ENCODE measurements around the gene TPST1. TPM values are rescaled to one million over a fixed set of nuclear protein-coding genes. Genes with fewer than 3 reads are reported as not detected.

Gene TPST1
- total and polyA plus RNA-seq, 9 of the 15 experiments (the other 6 are each of a cell fraction or from before 2014, with no cell fraction given): 0.15 to 2.2 (median 0.53) TPM

DNA sequence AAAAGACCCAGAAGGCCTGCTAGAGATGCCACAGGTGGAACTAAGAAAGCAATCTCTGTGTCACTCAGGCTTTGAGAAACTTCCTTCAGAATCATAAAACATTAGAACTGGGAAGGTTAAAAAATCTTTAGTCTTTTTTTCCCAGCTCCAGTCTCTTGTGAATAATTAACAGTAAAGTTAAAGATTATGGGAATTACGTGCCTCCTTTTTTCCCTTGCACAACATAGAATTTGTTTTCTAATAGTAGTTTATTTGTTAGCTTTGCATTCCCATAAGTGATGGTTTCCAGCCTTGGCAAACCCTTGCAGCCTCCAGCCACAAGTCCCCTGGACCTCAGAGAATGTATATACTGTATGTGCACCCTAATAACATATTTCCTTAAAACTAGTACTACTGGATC, 128.3 kb downstream of the TPST1 start (continued):
- TF ChIP-seq, protein P1, sequence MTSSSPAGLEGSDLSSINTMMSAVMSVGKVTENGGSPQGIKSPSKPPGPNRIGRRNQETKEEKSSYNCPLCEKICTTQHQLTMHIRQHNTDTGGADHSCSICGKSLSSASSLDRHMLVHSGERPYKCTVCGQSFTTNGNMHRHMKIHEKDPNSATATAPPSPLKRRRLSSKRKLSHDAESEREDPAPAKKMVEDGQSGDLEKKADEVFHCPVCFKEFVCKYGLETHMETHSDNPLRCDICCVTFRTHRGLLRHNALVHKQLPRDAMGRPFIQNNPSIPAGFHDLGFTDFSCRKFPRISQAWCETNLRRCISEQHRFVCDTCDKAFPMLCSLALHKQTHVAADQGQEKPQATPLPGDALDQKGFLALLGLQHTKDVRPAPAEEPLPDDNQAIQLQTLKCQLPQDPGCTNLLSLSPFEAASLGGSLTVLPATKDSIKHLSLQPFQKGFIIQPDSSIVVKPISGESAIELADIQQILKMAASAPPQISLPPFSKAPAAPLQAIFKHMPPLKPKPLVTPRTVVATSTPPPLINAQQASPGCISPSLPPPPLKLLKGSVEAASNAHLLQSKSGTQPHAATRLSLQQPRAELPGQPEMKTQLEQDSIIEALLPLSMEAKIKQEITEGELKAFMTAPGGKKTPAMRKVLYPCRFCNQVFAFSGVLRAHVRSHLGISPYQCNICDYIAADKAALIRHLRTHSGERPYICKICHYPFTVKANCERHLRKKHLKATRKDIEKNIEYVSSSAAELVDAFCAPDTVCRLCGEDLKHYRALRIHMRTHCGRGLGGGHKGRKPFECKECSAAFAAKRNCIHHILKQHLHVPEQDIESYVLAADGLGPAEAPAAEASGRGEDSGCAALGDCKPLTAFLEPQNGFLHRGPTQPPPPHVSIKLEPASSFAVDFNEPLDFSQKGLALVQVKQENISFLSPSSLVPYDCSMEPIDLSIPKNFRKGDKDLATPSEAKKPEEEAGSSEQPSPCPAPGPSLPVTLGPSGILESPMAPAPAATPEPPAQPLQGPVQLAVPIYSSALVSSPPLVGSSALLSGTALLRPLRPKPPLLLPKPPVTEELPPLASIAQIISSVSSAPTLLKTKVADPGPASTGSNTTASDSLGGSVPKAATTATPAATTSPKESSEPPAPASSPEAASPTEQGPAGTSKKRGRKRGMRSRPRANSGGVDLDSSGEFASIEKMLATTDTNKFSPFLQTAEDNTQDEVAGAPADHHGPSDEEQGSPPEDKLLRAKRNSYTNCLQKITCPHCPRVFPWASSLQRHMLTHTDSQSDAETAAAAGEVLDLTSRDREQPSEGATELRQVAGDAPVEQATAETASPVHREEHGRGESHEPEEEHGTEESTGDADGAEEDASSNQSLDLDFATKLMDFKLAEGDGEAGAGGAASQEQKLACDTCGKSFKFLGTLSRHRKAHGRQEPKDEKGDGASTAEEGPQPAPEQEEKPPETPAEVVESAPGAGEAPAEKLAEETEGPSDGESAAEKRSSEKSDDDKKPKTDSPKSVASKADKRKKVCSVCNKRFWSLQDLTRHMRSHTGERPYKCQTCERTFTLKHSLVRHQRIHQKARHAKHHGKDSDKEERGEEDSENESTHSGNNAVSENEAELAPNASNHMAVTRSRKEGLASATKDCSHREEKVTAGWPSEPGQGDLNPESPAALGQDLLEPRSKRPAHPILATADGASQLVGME (CRISPR knock-in tag; IDR thresholded peaks at IDR 0.05): no peak
- TF ChIP-seq KLF10 (CRISPR knock-in tag; IDR thresholded peaks at IDR 0.05): no peak

DNA sequence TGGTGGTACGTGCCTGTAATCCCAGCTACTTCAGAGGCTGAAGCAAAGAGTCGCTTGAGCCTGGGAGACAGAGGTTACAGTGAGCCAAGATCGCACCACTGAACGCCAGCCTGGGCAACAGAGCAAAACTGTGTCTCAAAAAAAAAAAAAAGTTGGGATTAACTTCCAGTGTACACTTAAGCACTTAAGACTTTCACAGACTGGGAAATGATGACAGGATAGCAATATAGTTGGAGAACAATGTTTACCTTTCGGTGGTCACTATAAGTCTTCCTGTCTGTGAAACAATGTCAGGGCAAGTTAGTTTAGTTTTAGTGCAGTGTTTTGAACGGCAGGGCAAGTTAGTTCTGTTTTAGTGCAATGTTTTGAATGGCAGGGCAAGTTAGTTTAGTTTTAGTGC, 130.2 kb downstream of the TPST1 start:
- Histone ChIP-seq H3K4me1 (replicated peaks in 1 of 2; ENCODE audit: control insufficient read depth in 2 of 2, insufficient read depth in 2 of 2, low read length in 2 of 2) (no peaks in the 10 kb centered on the region), H3K4me3 (no peak overlapping the region), H3K9me3 (replicated peaks; ENCODE audit: control insufficient read depth, insufficient read depth, low read depth, low read length) (peaks cover 3% of the 10 kb centered on the region; the same call in 1 of the 2 replicates), H3K36me3 (ENCODE audit: control insufficient read depth, insufficient read depth, low read length) (no peaks in the 10 kb centered on the region), H4K20me1 (replicated peaks; ENCODE audit: control insufficient read depth, insufficient read depth, low read length) (no peaks in the 10 kb centered on the region), H3K9me1 (ENCODE audit: control insufficient read depth, insufficient read depth, low read length) (no peaks in the 10 kb centered on the region), H3K27ac (ENCODE audit: extremely low read depth, low read depth, low read length) (no peak overlapping the region), H3K9ac (ENCODE audit: insufficient read depth in 1 of 2, low read depth in 2 of 2, low read length in 2 of 2) (no peak overlapping the region), H2AFZ (ENCODE audit: low read depth, low read length) (no peak overlapping the region), H3K27me3 (ENCODE audit: control insufficient read depth in 2 of 2, insufficient read depth in 2 of 2, low read length in 2 of 2) (peaks cover 10 to 12% of the 10 kb centered on the region in 2 experiments), H3K79me2 (ENCODE audit: control insufficient read depth, insufficient read depth, low read length) (no peaks in the 10 kb centered on the region), H3K4me2 (ENCODE audit: insufficient read depth, low read length) (no peak overlapping the region)
- no TSS peak for BruUV-seq (replicated peaks)
- ChIA-PET POLR2A (interaction anchor here (1.0 kb wide), 1 partner anchor 11 kb away, joined by 3 read pairs; no protein-coding TSS in a partner anchor), CTCF (ENCODE audit: low intra/inter-chr PET ratio) (no interaction called here)
- intact Hi-C loops (cut with micrococcal nuclease): no loop called here
- in situ Hi-C loops (cut with MboI): no loop called here
- WGBS (ENCODE audit: insufficient coverage, low coverage, missing lambda C conversion rate): 5% methylated on average over 6 of the region's 6 CpGs
- TF ChIP-seq, protein P2, sequence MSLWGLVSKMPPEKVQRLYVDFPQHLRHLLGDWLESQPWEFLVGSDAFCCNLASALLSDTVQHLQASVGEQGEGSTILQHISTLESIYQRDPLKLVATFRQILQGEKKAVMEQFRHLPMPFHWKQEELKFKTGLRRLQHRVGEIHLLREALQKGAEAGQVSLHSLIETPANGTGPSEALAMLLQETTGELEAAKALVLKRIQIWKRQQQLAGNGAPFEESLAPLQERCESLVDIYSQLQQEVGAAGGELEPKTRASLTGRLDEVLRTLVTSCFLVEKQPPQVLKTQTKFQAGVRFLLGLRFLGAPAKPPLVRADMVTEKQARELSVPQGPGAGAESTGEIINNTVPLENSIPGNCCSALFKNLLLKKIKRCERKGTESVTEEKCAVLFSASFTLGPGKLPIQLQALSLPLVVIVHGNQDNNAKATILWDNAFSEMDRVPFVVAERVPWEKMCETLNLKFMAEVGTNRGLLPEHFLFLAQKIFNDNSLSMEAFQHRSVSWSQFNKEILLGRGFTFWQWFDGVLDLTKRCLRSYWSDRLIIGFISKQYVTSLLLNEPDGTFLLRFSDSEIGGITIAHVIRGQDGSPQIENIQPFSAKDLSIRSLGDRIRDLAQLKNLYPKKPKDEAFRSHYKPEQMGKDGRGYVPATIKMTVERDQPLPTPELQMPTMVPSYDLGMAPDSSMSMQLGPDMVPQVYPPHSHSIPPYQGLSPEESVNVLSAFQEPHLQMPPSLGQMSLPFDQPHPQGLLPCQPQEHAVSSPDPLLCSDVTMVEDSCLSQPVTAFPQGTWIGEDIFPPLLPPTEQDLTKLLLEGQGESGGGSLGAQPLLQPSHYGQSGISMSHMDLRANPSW (CRISPR knock-in tag; IDR thresholded peaks at IDR 0.05): no peak
- no peak for TF ChIP-seq ELK1 (CRISPR knock-in tag; IDR thresholded peaks at IDR 0.05)
- no peak for TF ChIP-seq ZBTB7A (IDR thresholded peaks at IDR 0.05; ENCODE audit: borderline replicate concordance, control insufficient read depth, low read depth, low read length)
- DNase-seq (ENCODE audit: extremely low read depth in 1 of 4, low spot score in 3 of 4): no peak
- ATAC-seq: no peak
- FAIRE-seq: no peak

All from K562 (cell line).